ENCODE measurements around the gene UBE2E1. TPM values are rescaled to one million over a fixed set of nuclear protein-coding genes. Genes with fewer than 3 reads are reported as not detected.

Gene UBE2E1
- total and polyA plus RNA-seq, 4 donors, result 6.6 to 31.8 (median 25.4) TPM

DNA sequence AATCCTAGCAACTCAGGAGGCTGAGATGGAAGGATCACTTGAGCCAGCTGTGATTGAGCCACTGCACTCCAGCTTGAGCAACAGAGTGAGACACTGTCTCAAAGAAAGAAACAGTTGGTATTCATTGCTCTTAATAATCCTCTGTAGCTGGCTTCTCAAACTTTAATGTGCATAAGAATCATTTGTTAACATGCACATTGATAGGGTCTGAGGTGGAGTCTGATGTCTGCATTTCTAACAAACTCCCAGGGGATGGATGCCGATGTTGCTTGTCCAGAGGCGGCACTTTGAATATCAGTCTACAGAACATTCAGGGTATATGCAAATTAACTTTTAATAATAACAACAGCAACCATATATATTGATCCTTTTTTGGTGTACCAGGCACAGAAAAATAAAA lies 71.2 kb downstream of the UBE2E1 start:
- peaks cover 0 to 13% (median 1%) of the 10 kb centered on the region in 4 donors for H3K4me1 ChIP-seq (ENCODE audit: control insufficient read depth in 4 of 4, insufficient read depth in 4 of 4, low read length in 3 of 4)
- no peaks in the 10 kb centered on the region for H3K36me3 ChIP-seq (ENCODE audit: control insufficient read depth in 4 of 4, insufficient read depth in 3 of 4, low read depth in 1 of 4, low read length in 3 of 4)
- 96% methylated on average over 2 of the region's 2 CpGs for WGBS
- H3K27me3 ChIP-seq (ENCODE audit: control insufficient read depth in 4 of 4, insufficient read depth in 4 of 4, low read length in 3 of 4), result no peaks in the 10 kb centered on the region
- no peak overlapping the region for H3K9ac ChIP-seq (ENCODE audit: low read depth in 1 of 2, low read length in 2 of 2)
- DNase-seq (ENCODE audit: low spot score), result no peak
- H3K9me3 ChIP-seq (ENCODE audit: control insufficient read depth in 4 of 4, low read length in 3 of 4), result no peaks in the 10 kb centered on the region
- TF ChIP-seq HNF4A (conservative IDR thresholded peaks at IDR 0.05) (no peak), YY1 (IDR thresholded peaks at IDR 0.05) (no peak), REST (IDR thresholded peaks at IDR 0.05) (no peak), SP1 (IDR thresholded peaks at IDR 0.05) (no peak)
- TF ChIP-seq, protein P1, sequence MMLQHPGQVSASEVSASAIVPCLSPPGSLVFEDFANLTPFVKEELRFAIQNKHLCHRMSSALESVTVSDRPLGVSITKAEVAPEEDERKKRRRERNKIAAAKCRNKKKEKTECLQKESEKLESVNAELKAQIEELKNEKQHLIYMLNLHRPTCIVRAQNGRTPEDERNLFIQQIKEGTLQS (IDR thresholded peaks at IDR 0.05), result no peak
- no peak overlapping the region for H3K4me3 ChIP-seq (ENCODE audit: low read depth in 1 of 3, low read length in 3 of 3)
- no peak overlapping the region for H3K27ac ChIP-seq (ENCODE audit: low read depth in 1 of 2, low read length in 2 of 2)

- Histone ChIP-seq H3K4me1 (ENCODE audit: control insufficient read depth in 4 of 4, insufficient read depth in 4 of 4, low read length in 3 of 4) (peaks cover 0 to 13% (median 1%) of the 10 kb centered on the region in 4 donors), H3K36me3 (ENCODE audit: control insufficient read depth in 4 of 4, insufficient read depth in 3 of 4, low read depth in 1 of 4, low read length in 3 of 4) (no peaks in the 10 kb centered on the region), H3K27ac (ENCODE audit: low read depth in 1 of 2, low read length in 2 of 2) (no peak overlapping the region), H3K9ac (ENCODE audit: low read depth in 1 of 2, low read length in 2 of 2) (no peak overlapping the region), H3K4me3 (ENCODE audit: low read depth in 1 of 3, low read length in 3 of 3) (no peak overlapping the region), H3K9me3 (ENCODE audit: control insufficient read depth in 4 of 4, low read length in 3 of 4) (no peaks in the 10 kb centered on the region), H3K27me3 (ENCODE audit: control insufficient read depth in 4 of 4, insufficient read depth in 4 of 4, low read length in 3 of 4) (no peaks in the 10 kb centered on the region)
- TF ChIP-seq SP1 (IDR thresholded peaks at IDR 0.05), result no peak
- TF ChIP-seq FOXA1 (IDR thresholded peaks at IDR 0.05), result no peak
- TF ChIP-seq, protein P2, sequence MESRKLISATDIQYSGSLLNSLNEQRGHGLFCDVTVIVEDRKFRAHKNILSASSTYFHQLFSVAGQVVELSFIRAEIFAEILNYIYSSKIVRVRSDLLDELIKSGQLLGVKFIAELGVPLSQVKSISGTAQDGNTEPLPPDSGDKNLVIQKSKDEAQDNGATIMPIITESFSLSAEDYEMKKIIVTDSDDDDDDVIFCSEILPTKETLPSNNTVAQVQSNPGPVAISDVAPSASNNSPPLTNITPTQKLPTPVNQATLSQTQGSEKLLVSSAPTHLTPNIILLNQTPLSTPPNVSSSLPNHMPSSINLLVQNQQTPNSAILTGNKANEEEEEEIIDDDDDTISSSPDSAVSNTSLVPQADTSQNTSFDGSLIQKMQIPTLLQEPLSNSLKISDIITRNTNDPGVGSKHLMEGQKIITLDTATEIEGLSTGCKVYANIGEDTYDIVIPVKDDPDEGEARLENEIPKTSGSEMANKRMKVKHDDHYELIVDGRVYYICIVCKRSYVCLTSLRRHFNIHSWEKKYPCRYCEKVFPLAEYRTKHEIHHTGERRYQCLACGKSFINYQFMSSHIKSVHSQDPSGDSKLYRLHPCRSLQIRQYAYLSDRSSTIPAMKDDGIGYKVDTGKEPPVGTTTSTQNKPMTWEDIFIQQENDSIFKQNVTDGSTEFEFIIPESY (IDR thresholded peaks at IDR 0.05), result no peak
- TF ChIP-seq RXRA (IDR thresholded peaks at IDR 0.05), result no peak
- no peak for TF ChIP-seq YY1 (IDR thresholded peaks at IDR 0.05)
- no peak for TF ChIP-seq RAD21 (IDR thresholded peaks at IDR 0.05)
- TF ChIP-seq NR2F2 (IDR thresholded peaks at IDR 0.05), result no peak
- 65% methylated on average over 5 of the region's 5 CpGs for WGBS
- DNase-seq (ENCODE audit: low spot score), result no peak
Observed at GRCh38 chr3:23877329-23877980, 71.7 kb downstream of the UBE2E1 start.

- Histone ChIP-seq H3K36me3 (ENCODE audit: control insufficient read depth in 4 of 4, insufficient read depth in 3 of 4, low read depth in 1 of 4, low read length in 3 of 4) (no peaks in the 10 kb centered on the region), H3K9ac (ENCODE audit: low read depth in 1 of 2, low read length in 2 of 2) (no peak overlapping the region), H3K4me1 (ENCODE audit: control insufficient read depth in 4 of 4, insufficient read depth in 4 of 4, low read length in 3 of 4) (peaks cover 0 to 10% (median 1%) of the 10 kb centered on the region in 4 donors), H3K27me3 (ENCODE audit: control insufficient read depth in 4 of 4, insufficient read depth in 4 of 4, low read length in 3 of 4) (no peaks in the 10 kb centered on the region), H3K27ac (ENCODE audit: low read depth in 1 of 2, low read length in 2 of 2) (no peak overlapping the region), H3K4me3 (ENCODE audit: low read depth in 1 of 3, low read length in 3 of 3) (no peak overlapping the region), H3K9me3 (ENCODE audit: control insufficient read depth in 4 of 4, low read length in 3 of 4) (no peaks in the 10 kb centered on the region)
- no peak for DNase-seq (ENCODE audit: low spot score)
- 98% methylated on average over 8 of the region's 8 CpGs for WGBS
- TF ChIP-seq, protein P2 (IDR thresholded peaks at IDR 0.05), result no peak
- TF ChIP-seq YY1 (IDR thresholded peaks at IDR 0.05), result no peak
- TF ChIP-seq, protein P3, sequence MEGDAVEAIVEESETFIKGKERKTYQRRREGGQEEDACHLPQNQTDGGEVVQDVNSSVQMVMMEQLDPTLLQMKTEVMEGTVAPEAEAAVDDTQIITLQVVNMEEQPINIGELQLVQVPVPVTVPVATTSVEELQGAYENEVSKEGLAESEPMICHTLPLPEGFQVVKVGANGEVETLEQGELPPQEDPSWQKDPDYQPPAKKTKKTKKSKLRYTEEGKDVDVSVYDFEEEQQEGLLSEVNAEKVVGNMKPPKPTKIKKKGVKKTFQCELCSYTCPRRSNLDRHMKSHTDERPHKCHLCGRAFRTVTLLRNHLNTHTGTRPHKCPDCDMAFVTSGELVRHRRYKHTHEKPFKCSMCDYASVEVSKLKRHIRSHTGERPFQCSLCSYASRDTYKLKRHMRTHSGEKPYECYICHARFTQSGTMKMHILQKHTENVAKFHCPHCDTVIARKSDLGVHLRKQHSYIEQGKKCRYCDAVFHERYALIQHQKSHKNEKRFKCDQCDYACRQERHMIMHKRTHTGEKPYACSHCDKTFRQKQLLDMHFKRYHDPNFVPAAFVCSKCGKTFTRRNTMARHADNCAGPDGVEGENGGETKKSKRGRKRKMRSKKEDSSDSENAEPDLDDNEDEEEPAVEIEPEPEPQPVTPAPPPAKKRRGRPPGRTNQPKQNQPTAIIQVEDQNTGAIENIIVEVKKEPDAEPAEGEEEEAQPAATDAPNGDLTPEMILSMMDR (IDR thresholded peaks at IDR 0.05; ENCODE audit: low read depth, low read length, missing input control), result no peak
Observed at GRCh38 chr3:23879485-23879884, 73.7 kb downstream of the UBE2E1 start.

All from liver (tissue), 9 donors.